GM19043 (cell line): ENCODE results near the gene HEG1.
A peak's percentile ranks its signal among the peaks of the same experiment; 100 is the strongest.
"Not testable (repeated sequence)": the region's sequence is repeated elsewhere in the genome, so short reads cannot be mapped to it uniquely, and the experiment has no call there.

Source experiments
- ATAC-seq: cut with Tn5 transposase; IDR thresholded peaks from one replicate; pipeline ENCODE4 v1.9.1; 2021; ENCODE audit warnings: low read depth; ENCODE audit not compliant: unreplicated experiment

Gene HEG1

GRCh38 chr3:125055913-125056745 is at the start of gene HEG1:
Gene HEG1 (minus strand): TSS chr3:125055997. CDS start chr3:125055890, 107 bp downstream.
- peak; percentile 47 for ATAC-seq

- no peak for ATAC-seq
Measured at GRCh38 chr3:125105116-125105515, 49.3 kb upstream of the HEG1 start.

GRCh38 chr3:125104639-125105038 is 48.8 kb upstream of the HEG1 start:
- no peak for ATAC-seq

GRCh38 chr3:125103406-125103805 is 47.6 kb upstream of the HEG1 start:
- no peak for ATAC-seq

- no peak for ATAC-seq
Measured at GRCh38 chr3:125102470-125102869, 46.7 kb upstream of the HEG1 start.

- ATAC-seq, result no peak
Measured at GRCh38 chr3:125098611-125099291, 43.0 kb upstream of the HEG1 start.

- ATAC-seq, result no peak
Measured at GRCh38 chr3:125090649-125091048, 34.9 kb upstream of the HEG1 start.

- ATAC-seq, result no peak
Measured at GRCh38 chr3:125087768-125088391, 32.1 kb upstream of the HEG1 start.

- no peak for ATAC-seq
Measured at GRCh38 chr3:125085166-125085565, 29.4 kb upstream of the HEG1 start.

- ATAC-seq, result no peak
Measured at GRCh38 chr3:125083776-125084175, 28.0 kb upstream of the HEG1 start.

- not testable (repeated sequence) for ATAC-seq
Measured at GRCh38 chr3:125082339-125082738, 26.5 kb upstream of the HEG1 start.

GRCh38 chr3:125080077-125080476 is 24.3 kb upstream of the HEG1 start:
- no peak for ATAC-seq

- ATAC-seq, result no peak
Measured at GRCh38 chr3:125079675-125080045, 23.9 kb upstream of the HEG1 start.

- ATAC-seq, result no peak
Measured at GRCh38 chr3:125078951-125079674, 23.3 kb upstream of the HEG1 start.

- ATAC-seq, result no peak
Measured at GRCh38 chr3:125077864-125078263, 22.1 kb upstream of the HEG1 start.

GRCh38 chr3:125076464-125076863 is 20.7 kb upstream of the HEG1 start:
- no peak for ATAC-seq

GRCh38 chr3:125075738-125076137 is 19.9 kb upstream of the HEG1 start:
- ATAC-seq, result no peak

GRCh38 chr3:125073390-125073905 is 17.7 kb upstream of the HEG1 start:
- no peak for ATAC-seq

GRCh38 chr3:125072749-125073389 is 17.1 kb upstream of the HEG1 start:
- no peak for ATAC-seq

GRCh38 chr3:125072301-125072700 is 16.5 kb upstream of the HEG1 start:
- ATAC-seq, result no peak
